HFFc6 (cell line): Measurements from ENCODE around the gene EPB41L1. TPM values are rescaled to one million over a fixed set of nuclear protein-coding genes. Genes with fewer than 3 reads are reported as not detected.

Experiments
- DNase-seq: peaks from one replicate; pipeline ENCODE4 v3.0.0-alpha.2; 2018
- H3K27ac Mint-ChIP-seq: 2 replicates; pipeline ENCODE4 v1.8.0; 2020; ENCODE audit warnings: mild to moderate bottlenecking, mixed read lengths
- H3K27me3 Mint-ChIP-seq: 2 replicates; pipeline ENCODE4 v1.8.0; 2021; ENCODE audit warnings: mild to moderate bottlenecking, moderate library complexity, mixed read lengths; ENCODE audit not compliant: insufficient read depth
- H3K36me3 Mint-ChIP-seq: 2 replicates; pipeline ENCODE4 v1.8.0; 2021; ENCODE audit warnings: low read depth, mixed read lengths
- H3K4me1 Mint-ChIP-seq: 2 replicates; pipeline ENCODE4 v1.8.0; 2020; ENCODE audit warnings: low read depth, mixed read lengths
- H3K4me3 Mint-ChIP-seq: 2 replicates; pipeline ENCODE4 v1.8.0; 2020; ENCODE audit warnings: mild to moderate bottlenecking, moderate library complexity, mixed read lengths
- H3K9me3 Mint-ChIP-seq: 2 replicates; pipeline ENCODE4 v1.8.0; 2020; ENCODE audit warnings: mild to moderate bottlenecking, mixed read lengths
- CTCF ChIP-seq: fragments of 200-600 bp; sonication (generic); IDR thresholded peaks from 2 replicates; pipeline ENCODE4 v1.5.0; 2021; ENCODE audit warnings: antibody characterized with exemption, mild to moderate bottlenecking
- total RNA-seq, 6 experiments: library from RNA; stranded (reverse); fragmentation: NEBNext Ultra II Directional; extraction: Animal tissue kit (Norgen Biotek cat#: 25700); gene quantifications; 2 replicates in 1 of 6; 3 replicates in 5 of 6; pipeline ENCODE4 v1.2.3, GENCODE V29; 2021

The EPB41L1 gene
- total RNA-seq, 6 experiments from 2014 or later, result 41.9 to 51.0 (median 43.4) TPM

- Mint-ChIP-seq H3K27ac (peak overlapping the region; percentile 78), H3K27me3 (peaks cover 4% of the 10 kb centered on the region)
Measured at GRCh38 chr20:36181934-36182603, 27.5 kb downstream of the EPB41L1 start.

GRCh38 chr20:36182604-36183154 lies 28.1 kb downstream of the EPB41L1 start:
- peak overlapping the region; percentile 78 for H3K27ac Mint-ChIP-seq
- peaks cover 4% of the 10 kb centered on the region for H3K27me3 Mint-ChIP-seq
- H3K4me1 Mint-ChIP-seq, result peaks cover 12% of the 10 kb centered on the region
- TF ChIP-seq CTCF, result no peak
- H3K4me3 Mint-ChIP-seq, result no peak overlapping the region
- DNase-seq, result no peak
- H3K9me3 Mint-ChIP-seq, result no peaks in the 10 kb centered on the region
- peaks cover 7% of the 10 kb centered on the region for H3K36me3 Mint-ChIP-seq

More at GRCh38 chr20:36181934-36182603, 27.5 kb downstream of the EPB41L1 start:
- H3K4me3 Mint-ChIP-seq, result no peak overlapping the region
- H3K9me3 Mint-ChIP-seq, result no peaks in the 10 kb centered on the region
- H3K4me1 Mint-ChIP-seq, result peaks cover 12% of the 10 kb centered on the region
- peaks cover 7% of the 10 kb centered on the region for H3K36me3 Mint-ChIP-seq
- TF ChIP-seq CTCF, result no peak
- DNase-seq, result peak; percentile 68

- Mint-ChIP-seq H3K27me3 (peaks cover 4% of the 10 kb centered on the region), H3K4me3 (no peak overlapping the region), H3K4me1 (peaks cover 12% of the 10 kb centered on the region), H3K27ac (no peak overlapping the region), H3K9me3 (no peaks in the 10 kb centered on the region), H3K36me3 (peaks cover 7% of the 10 kb centered on the region)
- no peak for TF ChIP-seq CTCF
- DNase-seq, result no peak
Measured at GRCh38 chr20:36183155-36183944, 28.8 kb downstream of the EPB41L1 start.

- Mint-ChIP-seq H3K4me1 (peaks cover 12% of the 10 kb centered on the region), H3K9me3 (no peaks in the 10 kb centered on the region), H3K36me3 (peaks cover 7% of the 10 kb centered on the region), H3K4me3 (no peak overlapping the region), H3K27ac (no peak overlapping the region), H3K27me3 (peaks cover 4% of the 10 kb centered on the region)
- no peak for DNase-seq
- no peak for TF ChIP-seq CTCF
Measured at GRCh38 chr20:36184816-36185776, 30.6 kb downstream of the EPB41L1 start.
